RPMI7951 (cell line): ENCODE measurements around the gene PLPP1. TPM values are rescaled to one million over a fixed set of nuclear protein-coding genes. Genes with fewer than 3 reads are reported as not detected.
"Not testable (repeated sequence)": the region's sequence is repeated elsewhere in the genome, so short reads cannot be mapped to it uniquely, and the experiment has no call there.

Experiments
- DNase-seq: peaks from one replicate; pipeline ENCODE4 v3.0.0-alpha.2; 2012; ENCODE audit warnings: low read depth
- total RNA-seq: library from RNA; depleted of rRNA; stranded (reverse); fragments of >200 nt; shearing (Covaris generic); gene quantifications from 2 replicates; pipeline ENCODE4 v1.2.3, GENCODE V29; 2014

The PLPP1 gene
- total RNA-seq, 1 experiment from 2014 or later, result 30.3 TPM

DNA sequence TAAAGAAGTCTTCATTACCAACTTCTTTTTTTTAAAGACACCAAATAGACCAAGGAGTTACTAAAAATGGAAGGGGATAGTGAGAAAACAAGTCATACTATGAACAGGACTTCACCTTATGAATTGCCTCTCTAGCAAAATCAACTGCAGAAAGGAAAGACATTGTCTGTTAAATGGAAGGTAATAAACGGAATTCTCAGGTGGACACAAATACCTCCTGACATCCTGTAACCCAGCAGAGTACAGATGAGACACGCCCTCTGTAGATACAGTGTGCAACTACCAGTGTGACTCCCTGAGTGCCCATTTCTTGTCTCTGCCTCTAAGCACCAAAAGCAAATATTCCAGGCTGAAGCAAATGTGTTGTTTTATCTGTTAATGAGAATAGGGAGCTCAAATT, 12.2 kb upstream of the PLPP1 start:
- no peak for DNase-seq

DNA sequence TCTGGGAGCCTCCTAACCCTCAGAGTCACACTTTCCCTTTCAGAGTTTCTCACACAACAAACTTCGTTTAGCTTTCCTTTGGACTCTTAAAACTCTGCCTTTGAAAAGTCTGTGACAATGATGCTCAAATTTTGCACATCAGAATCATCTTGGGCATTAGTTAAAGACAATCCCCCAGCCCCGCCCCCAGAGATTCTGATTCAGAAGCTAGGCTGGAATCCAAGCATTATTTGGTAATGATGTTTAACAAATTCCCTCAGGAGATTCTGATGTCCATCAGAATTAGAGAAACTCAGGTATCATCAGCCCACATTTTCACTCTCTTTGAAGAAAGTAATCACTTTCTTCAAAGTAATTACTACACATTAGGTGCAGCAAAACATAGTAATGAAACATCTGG, 9.6 kb upstream of the PLPP1 start:
- no peak for DNase-seq

DNA sequence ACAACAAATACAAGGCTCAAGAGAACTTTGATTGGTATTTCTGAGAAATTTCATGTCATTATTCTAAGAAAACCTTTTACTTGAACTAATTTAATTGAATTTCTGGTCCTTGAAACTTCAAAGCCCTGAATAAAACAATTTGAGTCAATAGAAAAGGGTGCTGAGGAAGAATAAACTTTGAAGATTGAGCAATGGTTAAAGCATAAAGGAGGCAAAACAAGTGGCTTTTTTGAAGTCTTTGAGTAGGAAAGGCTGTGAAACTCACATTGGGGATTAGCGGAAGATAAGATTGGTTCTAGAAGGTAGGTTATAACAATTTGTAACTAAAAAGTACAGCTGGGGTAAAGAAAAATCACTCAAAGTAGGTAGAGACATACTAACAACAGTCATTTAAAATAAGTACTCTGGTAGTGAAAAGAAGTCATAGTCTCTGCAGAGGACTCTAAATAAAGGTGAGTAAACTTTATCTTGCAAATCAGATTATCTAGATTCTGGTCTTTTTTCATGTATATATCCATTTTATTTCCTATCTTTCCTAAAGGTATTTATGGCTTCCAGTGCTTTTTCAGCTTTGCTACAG, 6.4 kb upstream of the PLPP1 start:
- DNase-seq, result no peak

DNA sequence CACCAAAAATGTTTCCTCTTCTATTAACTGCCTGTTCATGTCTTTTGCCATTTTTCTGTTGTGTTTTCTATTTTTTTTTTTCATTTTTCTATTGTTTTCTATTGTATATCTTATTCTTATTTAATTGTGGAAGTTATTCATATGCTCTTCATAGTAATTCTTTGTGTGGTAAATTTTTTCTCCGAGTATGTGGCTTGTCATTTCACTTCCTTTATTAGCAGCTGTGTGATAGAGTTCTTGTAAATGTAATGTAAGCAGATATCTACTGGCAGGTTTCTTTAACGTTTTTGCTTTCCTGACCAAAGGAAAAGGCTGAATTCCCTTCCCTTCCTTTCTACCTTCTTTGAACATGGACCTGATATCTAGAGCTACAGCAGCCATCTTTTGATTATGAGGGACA, 5.8 kb upstream of the PLPP1 start:
- DNase-seq, result no peak

DNA sequence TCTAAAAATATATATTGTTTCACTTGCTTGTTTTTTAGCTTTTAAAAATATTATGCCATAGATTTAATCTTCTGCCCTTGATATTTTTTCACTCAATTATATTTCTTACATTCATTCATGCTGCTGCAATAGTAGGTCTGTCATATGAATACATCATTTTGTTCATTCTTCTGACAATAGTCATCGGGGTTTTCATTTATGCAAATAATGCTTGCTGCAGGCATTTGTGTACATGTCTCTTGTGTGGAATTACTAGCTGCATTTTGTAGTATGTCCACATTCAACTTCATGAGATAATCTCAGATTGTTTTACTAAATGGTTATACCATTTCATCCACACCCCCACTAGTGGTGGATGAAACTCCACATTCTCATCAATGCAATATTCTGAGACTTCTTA, 5.3 kb upstream of the PLPP1 start:
- DNase-seq, result peak; percentile 3

DNA sequence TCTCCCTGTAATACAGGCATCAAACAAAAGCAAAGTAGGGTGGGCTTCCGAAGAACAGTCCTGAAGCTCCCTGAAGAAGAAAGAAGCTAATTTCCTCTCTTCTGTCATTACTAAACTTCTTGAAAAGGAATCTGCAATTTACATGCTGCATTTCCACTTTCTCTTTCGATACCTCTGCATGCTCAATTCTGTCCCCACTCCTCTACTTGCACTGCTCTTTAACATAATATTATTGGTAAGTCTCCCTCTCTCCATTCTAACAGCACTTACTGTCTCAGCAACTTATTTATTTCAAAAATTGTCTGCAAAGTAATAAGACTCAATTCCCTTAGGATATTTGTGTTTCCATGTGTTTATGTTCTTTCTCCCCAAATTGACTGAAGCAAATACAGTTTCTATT, 3.9 kb upstream of the PLPP1 start:
- peak; percentile 17 for DNase-seq

DNA sequence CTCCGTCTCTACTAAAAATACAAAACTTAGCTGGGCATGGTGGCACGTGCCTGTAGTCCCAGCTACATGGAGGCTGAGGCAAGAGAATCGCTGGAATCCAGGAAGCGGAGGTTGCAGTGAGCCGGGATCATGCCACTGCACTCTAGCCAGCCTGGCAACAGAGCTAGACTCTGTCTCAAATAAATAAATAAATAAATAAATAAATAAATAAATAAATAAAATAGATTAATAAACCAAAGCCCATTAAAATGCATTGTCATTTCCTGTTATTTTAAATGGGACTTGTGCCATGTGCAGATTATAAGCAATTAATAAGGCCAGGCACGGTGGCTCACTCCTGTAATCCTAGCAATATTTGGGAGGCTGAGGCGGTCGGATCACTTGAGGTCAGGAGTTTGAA, 2.6 kb upstream of the PLPP1 start:
- DNase-seq, result not testable (repeated sequence)

DNA sequence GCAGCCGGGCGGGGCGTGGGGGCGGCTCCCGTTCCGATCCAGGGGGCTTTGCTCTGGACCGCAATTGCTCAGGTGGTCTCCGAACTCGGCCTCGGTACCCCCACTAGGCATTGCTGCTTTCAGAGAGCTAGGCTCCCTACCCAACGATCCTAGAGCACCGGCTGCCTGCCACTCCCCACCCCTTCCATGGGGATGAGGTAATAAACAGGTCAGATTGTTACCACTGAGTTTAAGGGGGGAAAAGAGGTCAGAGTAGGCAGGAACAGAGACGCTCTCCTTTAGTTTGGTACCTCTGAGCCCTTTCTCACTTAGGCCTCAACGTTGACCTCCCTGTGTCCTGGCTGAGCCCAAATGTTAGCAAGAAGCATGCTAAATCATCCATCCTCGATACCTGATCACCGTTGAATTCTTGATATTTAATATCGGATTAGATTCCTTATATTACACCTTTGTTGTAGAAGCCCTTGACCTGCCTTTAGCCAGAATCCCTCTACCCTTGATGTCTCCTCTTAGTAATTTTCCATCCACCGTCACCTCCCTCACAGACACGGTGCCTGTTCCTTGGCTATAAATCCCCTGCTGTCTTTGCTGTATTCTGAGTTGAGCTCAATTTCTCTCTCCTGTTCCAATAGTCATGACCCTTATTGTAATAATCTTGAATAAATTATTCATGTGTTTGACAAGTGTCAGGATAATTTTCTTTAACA, 588 bp upstream of the PLPP1 start:
- DNase-seq, result no peak

DNA sequence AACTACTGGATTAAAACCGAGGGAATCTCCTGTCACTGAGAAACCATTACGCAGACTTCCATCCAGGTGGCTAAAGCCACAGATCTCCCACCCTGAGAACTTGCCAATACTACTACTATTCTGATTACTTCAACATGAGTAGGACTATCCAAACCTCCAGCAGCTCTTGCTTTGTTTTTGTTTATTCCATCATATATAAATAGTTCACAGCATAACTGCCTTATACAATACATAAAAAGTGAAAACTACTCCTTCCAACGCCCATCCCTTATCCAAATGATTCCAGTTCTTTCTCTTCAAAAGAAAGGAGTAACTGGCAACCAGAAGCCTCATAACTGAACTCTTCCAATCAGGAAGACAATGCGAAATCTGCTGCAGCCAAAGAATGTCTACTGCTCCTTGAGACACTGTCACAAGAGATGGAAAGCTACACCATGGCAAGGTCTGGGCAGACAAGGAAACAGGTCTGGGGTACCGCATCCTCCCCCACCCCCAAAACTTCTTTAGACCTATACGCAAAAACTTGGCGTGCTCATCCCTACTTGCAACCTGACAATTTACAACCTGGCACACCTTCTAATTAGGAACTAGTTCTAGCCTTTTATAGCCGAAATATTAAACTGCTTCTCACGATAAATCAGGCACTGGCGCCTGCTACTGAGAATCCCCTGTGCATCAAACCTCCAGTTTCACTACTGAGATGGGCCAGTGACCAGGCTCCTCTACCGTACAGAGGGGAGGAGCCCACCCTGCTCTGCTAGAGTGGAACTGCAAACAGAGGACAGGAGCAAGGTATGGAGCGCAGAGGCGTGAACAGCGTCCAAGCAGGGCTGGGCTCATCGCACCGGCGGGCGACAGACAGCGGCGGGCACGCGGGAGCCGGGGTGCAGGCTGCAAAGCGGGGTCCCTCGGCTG, 986 bp downstream of the PLPP1 start:
- peak; percentile 50 for DNase-seq

DNA sequence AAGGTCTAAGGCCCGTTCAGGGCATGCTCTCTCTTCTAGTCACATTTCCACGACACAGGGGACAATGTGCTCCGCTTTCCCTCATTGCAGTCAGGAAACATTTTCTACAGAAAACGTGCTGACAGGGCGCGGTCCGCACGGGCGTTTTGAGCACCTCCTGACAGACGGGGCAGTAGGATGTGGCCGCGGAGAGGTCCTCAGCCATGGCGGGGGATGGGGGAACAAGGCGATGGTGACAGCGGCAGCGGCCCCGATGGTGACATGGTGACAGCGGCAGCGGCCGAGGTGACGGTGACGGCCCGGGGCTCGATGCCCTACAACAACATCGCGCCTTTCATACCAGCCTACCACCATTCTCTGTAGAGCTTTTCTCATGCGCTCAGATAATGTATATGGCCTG, 4.1 kb downstream of the PLPP1 start:
- no peak for DNase-seq

DNA sequence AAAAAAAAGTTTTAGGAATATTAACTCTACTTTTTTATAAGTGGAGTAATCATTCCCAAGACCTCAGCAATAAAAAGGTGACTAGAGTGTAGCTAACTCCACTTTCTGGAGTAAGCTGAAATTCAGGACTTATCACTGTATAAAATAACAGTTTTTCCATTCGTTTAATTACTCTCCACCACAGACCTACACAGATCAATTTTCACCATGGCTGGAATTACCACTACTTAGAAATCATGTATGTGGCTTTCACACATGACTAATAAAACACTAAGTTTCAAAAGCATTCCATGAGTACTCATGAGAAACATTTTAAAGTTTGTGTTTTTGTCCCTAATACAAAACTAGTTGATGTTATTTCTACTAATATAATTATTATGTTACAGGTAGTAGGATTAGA, 9.9 kb downstream of the PLPP1 start:
- DNase-seq, result no peak

DNA sequence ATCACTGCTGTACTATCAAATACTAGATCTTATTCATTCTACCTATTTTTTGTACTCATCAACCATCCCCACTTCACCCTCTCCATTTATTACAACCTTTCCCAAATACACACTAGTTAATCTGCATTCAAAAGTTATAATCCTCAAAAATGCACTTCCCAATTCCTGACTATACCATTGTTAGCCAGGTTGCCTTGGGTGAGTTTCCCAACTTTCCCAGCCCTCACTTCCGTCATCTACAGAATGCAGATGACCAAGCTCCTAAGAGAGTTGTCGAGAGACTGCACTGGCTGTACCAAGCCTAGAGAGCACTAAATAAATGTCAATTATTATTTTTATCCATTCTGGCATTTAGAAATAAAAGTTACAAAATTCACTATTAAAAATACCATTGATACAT, 11.5 kb downstream of the PLPP1 start:
- no peak for DNase-seq

DNA sequence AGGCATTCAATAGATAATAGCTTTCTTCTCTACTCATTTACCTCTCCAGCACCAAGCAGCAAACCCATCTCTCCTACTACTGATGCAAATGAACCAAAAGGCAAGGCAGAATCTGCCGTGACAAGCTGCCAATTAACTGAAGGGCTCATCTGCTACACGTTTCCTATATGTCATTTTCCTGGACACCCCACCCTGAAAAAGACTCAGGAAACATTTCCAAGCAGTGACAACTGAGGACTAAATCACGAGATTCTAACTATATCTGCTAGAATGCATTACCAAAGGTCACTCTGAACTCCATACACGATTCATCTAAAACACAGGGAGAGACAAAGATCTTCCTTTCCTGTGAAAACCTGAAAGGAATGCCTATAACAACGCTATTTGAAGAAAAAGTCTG, 12.9 kb downstream of the PLPP1 start:
- no peak for DNase-seq

DNA sequence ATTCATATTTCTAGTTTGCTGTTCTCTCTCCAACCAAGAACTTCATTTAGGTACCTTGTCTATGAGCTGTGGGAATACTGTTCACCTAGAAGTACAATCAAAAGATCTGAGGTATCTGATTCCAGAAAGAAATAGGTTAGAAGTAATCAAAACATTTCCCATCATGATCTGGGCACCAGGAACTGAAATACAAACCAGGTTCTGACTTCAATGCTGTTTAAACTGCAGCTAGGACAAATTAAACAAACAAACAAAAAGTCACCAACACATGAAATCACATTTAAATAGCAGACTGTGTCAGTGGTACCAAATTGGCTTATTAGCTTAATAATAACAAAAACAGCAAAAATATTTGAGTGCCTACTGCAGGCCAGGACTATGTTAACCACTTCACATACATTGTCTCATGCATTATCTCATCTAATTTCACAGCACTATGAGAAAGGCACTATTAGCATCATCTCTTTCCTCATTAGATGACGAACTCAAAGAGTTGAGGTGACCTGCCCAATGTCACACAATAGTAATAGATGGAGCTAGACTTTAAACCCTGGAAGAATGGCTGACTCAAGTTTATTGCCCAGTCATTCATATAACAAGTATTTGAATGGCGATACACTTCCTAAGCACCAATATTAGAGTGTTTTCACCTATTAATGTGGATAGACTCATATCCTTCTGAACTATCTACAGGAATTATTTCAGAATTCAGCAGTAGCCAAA, 14.5 kb downstream of the PLPP1 start:
- no peak for DNase-seq

DNA sequence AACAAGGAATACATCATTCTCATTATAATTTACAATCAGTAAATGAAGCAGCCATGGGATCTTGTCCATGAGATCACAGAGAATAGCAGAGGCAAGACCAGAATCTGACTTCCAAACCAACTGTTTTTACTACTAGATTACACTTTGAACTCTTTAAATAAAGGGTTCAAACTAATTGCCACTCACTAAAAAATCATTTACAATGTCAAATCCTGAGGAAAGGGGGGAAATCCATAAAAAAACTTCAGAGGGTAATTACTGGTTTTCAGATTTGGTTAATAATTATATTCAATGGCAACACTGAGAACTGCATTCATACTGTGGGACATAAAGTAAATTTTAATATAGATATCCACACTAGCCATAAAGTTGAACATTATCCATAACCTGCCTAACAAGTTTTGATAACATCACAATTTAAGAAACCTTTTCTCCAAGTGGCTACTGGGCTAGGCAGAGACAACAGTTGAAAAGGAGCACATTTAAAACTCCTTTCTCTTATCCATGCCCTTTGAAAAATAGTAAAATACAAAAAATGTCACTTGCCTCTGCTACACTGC, 15.9 kb downstream of the PLPP1 start:
- no peak for DNase-seq

DNA sequence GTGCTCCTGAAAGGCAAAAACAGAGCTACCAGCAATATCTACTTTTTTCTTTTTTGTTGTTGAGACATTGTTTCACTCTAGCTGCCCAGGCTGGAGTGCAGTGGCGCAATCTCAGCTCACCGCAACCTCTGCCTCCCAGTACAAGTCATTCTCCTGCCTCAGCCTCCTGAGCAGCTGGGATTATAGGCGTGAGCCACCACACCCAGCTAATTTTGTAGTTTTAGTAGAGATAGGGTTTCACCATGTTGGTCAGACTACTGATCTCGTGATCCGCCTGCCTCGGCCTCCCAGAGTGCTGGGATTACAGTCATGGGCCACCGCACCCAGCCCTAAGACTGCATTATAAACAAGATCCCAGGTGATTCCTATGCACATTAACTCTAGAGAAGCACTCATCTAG, 17.0 kb downstream of the PLPP1 start:
- DNase-seq, result no peak

DNA sequence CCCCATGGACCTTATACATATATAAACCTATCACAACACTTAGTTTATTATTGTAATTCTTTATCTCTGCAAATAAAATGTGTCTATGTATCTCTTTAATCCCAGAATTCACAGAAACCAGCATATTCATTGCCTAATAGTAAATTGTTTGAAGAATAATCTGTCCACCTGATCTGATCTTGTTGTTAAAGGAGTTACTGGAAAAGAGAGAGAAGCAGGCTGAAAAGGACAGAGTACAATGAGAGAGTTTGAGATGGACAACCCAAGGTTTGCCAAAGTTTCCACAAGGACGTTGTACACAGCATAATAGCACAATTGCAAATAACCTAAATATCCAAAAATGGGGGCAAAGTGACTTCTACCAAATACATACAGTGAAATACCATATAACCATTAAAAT, 23.8 kb downstream of the PLPP1 start:
- DNase-seq, result no peak

DNA sequence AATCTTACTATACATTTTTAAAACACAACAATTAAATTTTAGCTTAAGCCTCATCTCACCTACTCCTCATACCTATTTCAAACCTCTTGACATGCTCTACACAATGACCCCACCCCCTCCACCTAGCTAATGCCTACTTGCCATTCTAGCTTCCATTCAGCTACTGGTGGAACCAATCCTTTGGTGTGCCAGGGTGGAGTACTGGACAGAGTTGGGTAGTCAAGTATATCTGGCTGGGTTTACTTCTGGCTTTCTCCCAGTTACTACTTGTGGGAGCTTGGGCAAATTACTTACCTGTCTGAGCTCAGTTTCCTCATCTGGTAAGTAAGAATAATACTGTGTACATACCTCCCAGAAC, 24.3 kb downstream of the PLPP1 start:
- no peak for DNase-seq

DNA sequence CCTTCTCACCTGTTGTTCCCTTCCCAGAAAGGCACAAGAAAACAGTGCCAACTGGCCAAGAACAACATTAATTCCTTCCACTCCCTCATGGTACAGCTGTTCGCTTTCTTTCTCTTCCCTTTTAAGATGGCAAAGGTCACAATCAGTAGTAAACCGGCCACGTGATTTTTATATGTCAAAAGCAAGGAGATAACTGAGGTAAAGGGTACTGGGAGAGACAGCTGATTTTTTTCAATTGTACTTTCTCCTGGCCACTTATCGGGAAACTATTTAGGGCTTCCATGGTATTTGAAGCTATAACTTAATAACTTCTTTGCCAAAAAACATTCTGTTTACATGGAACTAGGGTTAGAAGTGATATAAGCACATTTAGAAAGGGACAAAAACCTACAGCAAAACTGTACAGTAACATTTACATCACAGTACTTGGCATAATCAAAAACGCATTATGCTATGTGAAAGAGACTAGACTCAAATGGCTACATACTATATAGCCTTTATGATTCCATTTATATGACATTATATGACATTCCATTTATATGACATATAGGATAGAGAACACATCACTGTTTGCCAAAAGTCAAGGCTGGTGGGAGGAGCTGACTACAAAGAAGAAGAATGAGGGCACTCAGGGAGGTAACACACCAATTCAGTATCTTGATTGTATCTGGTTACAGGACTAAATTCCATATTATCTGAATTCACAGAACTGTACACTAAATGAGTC, 24.8 kb downstream of the PLPP1 start:
- DNase-seq, result no peak

DNA sequence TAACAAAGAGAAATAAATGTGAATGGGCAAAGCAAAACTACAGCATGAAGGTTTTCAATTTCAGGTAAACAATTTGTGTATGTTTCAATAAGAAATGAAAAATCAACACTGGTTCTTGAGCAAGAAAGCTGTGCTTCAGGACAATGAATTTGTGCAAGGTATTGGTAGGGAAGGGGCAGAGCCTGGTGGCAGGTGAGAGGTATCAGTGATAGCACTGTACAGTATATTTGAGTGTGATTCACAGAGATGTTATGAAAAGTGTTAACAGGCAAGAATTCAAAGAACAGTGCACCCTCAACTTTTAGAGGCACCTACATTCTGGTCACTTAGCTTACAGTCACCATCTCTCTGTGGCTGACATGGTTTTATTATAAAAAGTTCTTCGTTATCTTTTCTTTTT, 25.7 kb downstream of the PLPP1 start:
- no peak for DNase-seq

DNA sequence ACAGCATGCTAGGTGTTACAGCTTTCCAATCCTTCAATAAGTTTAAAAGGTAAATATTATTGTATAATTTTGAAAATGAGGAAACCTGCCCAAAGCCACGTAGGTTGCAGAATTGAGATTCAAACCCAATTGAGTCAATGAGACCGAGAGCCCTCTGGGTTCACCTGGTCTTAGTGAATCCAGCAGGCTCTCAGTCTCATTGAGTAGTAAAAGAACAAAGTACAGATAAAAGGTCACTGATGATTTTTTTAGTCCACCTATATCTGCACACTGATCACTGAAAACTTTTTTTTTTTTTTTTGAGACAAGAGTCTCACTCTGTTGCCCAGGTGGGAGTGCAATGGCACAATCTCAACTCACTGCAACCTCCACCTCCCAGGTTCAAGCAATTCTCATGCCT, 27.2 kb downstream of the PLPP1 start:
- DNase-seq, result no peak
